GM12801 (cell line): Measurements from ENCODE around the gene CHCHD10.

ENCODE experiments used
- CTCF ChIP-seq: IDR thresholded peaks from one replicate; pipeline ENCODE4 v1.5.1; 2011; ENCODE audit warnings: control low read depth; ENCODE audit not compliant: insufficient read length; ENCODE audit errors: extremely low read depth

CHCHD10 gene

GRCh38 chr22:23791738-23792645 lies 24.2 kb upstream of the CHCHD10 start:
- no peak for TF ChIP-seq CTCF

GRCh38 chr22:23790819-23791737 lies 23.3 kb upstream of the CHCHD10 start:
- TF ChIP-seq CTCF = no peak

GRCh38 chr22:23789638-23790037 lies 21.9 kb upstream of the CHCHD10 start:
- no peak for TF ChIP-seq CTCF

GRCh38 chr22:23789121-23789520 lies 21.3 kb upstream of the CHCHD10 start:
- TF ChIP-seq CTCF = no peak

GRCh38 chr22:23787910-23788309 lies 20.1 kb upstream of the CHCHD10 start:
- no peak for TF ChIP-seq CTCF

GRCh38 chr22:23787600-23787896 lies 19.8 kb upstream of the CHCHD10 start:
- no peak for TF ChIP-seq CTCF
